RWPE1 (cell line): Measurements from ENCODE around the gene PCTP.
A peak's percentile ranks its signal among the peaks of the same experiment; 100 is the strongest.

Source experiments
- CTCF ChIA-PET: fragments of 350-600 bp; sonication (Branson Sonifier 250); formaldehyde crosslinking; extraction: SDS; loops from one replicate; lab custom pipeline; 2021; lab: Yijun Ruan, JAX
- POLR2A ChIA-PET: fragments of 400-600 bp; formaldehyde crosslinking; extraction: SDS; loops from one replicate; lab custom pipeline; 2020; ENCODE audit warnings: antibody characterized with exemption; ENCODE audit not compliant: low non-redundant PET; lab: Yijun Ruan, JAX
- DNase-seq: peaks from one replicate; pipeline ENCODE4 v3.0.0; 2012; ENCODE audit warnings: low spot score
- H3K27ac ChIP-seq: fragments of 450-650 bp; 2 replicates; pipeline ENCODE4 v1.5.1; 2017
- TF ChIP-seq, protein P1 (sequence below): fragments of 450-650 bp; conservative IDR thresholded peaks from 2 replicates; pipeline ENCODE4 v1.5.1; 2017; ENCODE audit warnings: low read depth, mild to moderate bottlenecking

The PCTP gene

GRCh38 chr17:55717898-55718735 lies 32.7 kb upstream of the PCTP start:
- ChIA-PET CTCF (interaction anchor here (0.6 to 1.6 kb wide), 9 partner anchors 10 to 204 kb away, joined by 3 to 15 read pairs (median 3); no protein-coding TSS in a partner anchor), POLR2A (no interaction called here)
- TF ChIP-seq, protein P1, sequence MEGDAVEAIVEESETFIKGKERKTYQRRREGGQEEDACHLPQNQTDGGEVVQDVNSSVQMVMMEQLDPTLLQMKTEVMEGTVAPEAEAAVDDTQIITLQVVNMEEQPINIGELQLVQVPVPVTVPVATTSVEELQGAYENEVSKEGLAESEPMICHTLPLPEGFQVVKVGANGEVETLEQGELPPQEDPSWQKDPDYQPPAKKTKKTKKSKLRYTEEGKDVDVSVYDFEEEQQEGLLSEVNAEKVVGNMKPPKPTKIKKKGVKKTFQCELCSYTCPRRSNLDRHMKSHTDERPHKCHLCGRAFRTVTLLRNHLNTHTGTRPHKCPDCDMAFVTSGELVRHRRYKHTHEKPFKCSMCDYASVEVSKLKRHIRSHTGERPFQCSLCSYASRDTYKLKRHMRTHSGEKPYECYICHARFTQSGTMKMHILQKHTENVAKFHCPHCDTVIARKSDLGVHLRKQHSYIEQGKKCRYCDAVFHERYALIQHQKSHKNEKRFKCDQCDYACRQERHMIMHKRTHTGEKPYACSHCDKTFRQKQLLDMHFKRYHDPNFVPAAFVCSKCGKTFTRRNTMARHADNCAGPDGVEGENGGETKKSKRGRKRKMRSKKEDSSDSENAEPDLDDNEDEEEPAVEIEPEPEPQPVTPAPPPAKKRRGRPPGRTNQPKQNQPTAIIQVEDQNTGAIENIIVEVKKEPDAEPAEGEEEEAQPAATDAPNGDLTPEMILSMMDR = peak; percentile 80
- H3K27ac ChIP-seq = no peak overlapping the region
- DNase-seq = peak; percentile 24

GRCh38 chr17:55720919-55721836 lies 29.7 kb upstream of the PCTP start:
- no peak for DNase-seq
- TF ChIP-seq, protein P1 = no peak
- no peak overlapping the region for H3K27ac ChIP-seq
- ChIA-PET POLR2A (no interaction called here), CTCF (interaction anchor here (0.9 to 1.3 kb wide), 2 partner anchors 49 to 193 kb away, joined by 3 read pairs; no protein-coding TSS in a partner anchor)

DNA sequence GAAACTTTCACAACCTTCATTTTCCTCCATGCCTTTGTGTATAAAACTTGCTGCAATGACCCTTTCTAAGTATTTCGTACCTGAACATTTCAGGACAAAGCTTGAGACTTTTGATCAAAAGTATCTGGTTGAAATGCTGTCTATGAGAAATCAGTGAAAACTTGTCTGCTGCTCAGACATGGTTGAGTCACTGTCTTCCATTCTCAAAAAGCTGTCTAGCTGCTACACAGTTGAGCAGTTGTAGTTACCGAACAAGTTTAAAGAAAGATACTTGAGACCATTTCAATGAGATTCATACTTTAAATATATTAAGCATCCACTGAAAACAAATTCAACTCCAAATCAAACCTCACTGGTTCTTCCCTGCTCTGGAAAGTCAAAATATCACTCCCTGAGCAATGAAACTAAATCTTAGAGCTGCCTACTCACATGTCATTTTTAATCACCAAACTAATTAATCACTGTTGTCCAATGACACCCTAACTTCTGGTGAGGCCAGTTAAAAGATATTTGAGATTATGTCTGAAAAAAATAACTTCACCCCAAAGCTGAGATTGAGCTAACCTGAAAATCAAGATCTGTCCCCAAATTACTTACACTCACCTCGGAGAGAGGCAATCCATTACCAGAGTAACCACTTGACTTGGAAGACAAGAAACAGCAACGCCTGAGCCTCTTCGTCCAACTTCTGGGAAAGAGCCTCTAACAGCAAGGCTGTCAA lies 28.7 kb upstream of the PCTP start:
- POLR2A ChIA-PET = no interaction called here
- DNase-seq = no peak
- TF ChIP-seq, protein P1 = no peak
- H3K27ac ChIP-seq = no peak overlapping the region
- CTCF ChIA-PET = interaction anchor here (0.6 to 1.3 kb wide), 3 partner anchors 48 to 715 kb away, joined by 3 to 5 read pairs (median 3); no protein-coding TSS in a partner anchor

DNA sequence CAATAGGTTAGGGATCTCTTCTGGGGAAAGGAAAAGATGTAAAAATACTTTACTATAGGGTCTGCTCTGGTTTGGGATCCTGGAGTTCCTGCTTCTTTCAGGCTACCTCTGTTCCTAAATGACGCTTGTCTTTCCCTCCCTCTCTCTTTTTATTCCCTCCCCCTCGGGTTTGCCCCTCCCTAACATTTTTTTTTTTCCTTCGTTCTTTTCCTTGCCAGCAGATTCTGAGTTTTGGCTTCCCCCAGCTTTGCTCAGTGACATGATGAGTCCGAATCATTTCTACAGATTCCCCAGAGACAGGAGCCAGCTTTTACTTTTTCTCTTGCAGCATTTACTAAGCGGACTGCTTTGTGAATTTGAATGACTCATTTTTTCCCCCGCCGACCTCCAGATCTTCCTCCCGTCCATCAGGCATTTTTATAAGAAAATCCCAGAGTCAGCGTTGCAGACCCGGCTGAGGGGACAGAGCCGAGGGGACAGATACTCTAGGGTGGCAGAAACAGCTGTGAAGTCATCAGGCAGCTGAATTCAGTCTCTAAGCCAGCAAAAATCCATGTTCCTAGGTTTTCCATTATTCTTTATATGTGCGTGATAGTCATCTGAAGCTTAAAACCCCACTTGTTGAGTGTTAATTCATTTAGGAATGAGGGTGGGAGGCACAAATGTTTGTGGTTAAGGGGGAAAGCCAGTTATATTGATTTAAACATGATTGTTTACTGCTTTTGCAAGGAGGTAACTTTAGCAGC lies 27.9 kb upstream of the PCTP start, which contains the start of gene TMEM100:
Gene TMEM100, minus strand, starts transcription at position 123 of the 746 bp plus-strand sequence. CDS start 1,794 bp downstream, outside the sequence.
- ChIA-PET POLR2A (no interaction called here), CTCF (no interaction called here)
- H3K27ac ChIP-seq = no peak within 1 kb of the TSS
- TF ChIP-seq, protein P1 = no peak
- DNase-seq = no peak

DNA sequence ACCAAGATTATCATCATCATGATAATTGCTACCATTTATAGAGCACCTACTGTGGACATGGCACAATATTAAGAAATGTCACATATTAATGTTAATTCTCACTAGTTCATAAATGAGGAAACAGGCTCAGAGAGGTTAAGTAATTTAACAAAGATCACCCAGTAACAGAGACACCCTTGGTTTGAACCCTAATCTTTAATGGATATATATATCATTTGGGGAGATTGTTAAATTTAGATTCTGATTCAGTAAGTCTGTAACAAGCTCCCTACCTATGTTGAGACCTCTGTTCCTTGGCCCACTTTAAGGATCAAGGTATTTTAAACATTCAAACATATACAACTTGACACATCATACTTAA lies 27.4 kb upstream of the PCTP start:
- no peak overlapping the region for H3K27ac ChIP-seq
- TF ChIP-seq, protein P1 = no peak
- ChIA-PET POLR2A (no interaction called here), CTCF (no interaction called here)
- DNase-seq = no peak
